ENCODE data around the gene BAD. TPM values are rescaled to one million over a fixed set of nuclear protein-coding genes. Genes with fewer than 3 reads are reported as not detected.

Gene BAD
- total RNA-seq, 1 experiment from 2014 or later = 23.3 TPM

DNA sequence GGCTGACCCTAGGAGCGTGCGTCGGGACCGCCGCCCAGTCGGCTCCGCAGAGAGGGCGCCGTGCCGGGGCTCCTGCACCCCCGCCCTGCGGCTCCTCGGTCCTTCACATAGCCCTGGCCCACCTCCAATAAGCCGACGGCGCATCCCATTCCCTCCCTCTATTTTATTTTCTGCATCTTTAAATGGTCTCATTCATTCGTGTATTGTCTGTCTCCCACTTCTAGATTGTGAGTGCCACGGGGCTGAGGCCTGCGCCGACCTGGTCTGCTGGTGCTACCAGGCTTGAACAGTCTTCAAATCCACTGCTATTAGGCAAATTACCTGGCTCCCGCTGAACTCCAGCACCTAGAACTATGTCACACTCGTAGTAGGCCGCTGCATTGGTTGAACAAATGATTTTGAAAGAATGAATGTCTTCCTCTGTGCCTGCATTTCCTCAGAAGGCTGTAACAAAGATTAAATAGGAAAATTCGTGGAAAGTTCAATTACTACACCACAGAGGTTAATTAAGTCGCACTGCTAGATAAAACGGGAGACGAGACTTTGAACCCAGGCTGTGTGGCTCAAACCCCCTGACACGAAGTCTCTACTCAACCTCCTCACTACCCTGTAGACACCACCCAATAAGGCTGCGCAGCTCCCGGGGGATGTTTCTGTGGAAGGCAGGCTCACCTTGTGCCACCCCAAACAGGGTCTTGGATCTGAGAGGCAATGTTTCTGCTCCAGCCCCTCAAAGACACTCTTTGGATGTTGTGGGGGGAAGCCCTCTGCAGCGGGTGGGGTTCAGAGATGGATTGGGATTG, 36.5 kb downstream of the BAD start:
- no peak overlapping the region for H2AFZ ChIP-seq (ENCODE audit: low read length)
- H2BK12ac ChIP-seq (ENCODE audit: insufficient read length, low read depth, low read length) = no peak overlapping the region
- H3K56ac ChIP-seq (ENCODE audit: insufficient read length, low read depth, low read length) = no peak overlapping the region
- no peaks in the 10 kb centered on the region for H3K27me3 Mint-ChIP-seq (ENCODE audit: low read depth)
- H3K14ac ChIP-seq (ENCODE audit: insufficient read depth, low read length) = no peak overlapping the region
- peaks cover 41 to 51% of the 10 kb centered on the region in 2 experiments for H3K4me1 Mint-ChIP-seq
- H3T11ph ChIP-seq (ENCODE audit: low read length) = no peak overlapping the region
- peak overlapping the region; percentile 79 to 93 for H3K4me3 Mint-ChIP-seq
- H3K27ac ChIP-seq (ENCODE audit: insufficient read length, low read depth, low read length) = no peak overlapping the region
- peaks cover 12 to 18% (median 13%) of the 10 kb centered on the region in 3 experiments; a peak in 6 of 7 replicates for H3K36me3 Mint-ChIP-seq (ENCODE audit: insufficient read depth in 1 of 3, low read depth in 3 of 3)
- peaks cover 3% of the 10 kb centered on the region for H3K79me1 ChIP-seq (ENCODE audit: insufficient read depth, low read depth, low read length, poor library complexity, severe bottlenecking)
- H2BK15ac ChIP-seq (ENCODE audit: low read depth, low read length) = no peak overlapping the region
- no peaks in the 10 kb centered on the region for H3K27me3 ChIP-seq (ENCODE audit: insufficient read depth, low read length)
- no peak overlapping the region for H4K91ac ChIP-seq (ENCODE audit: insufficient read length, low read depth, low read length)
- H2AK5ac ChIP-seq (ENCODE audit: insufficient read length, low read length) = no peak overlapping the region
- peaks cover 7% of the 10 kb centered on the region; the same call in 1 of the 2 replicates for H3K79me2 ChIP-seq (ENCODE audit: insufficient read depth, low read length)
- H2BK5ac ChIP-seq (ENCODE audit: insufficient read length, low read length) = no peak overlapping the region
- H3K9me3 ChIP-seq (ENCODE audit: control insufficient read depth, low read depth, low read length) = no peaks in the 10 kb centered on the region
- H3K4me1 ChIP-seq (ENCODE audit: insufficient read depth, low read length) = peaks cover 9% of the 10 kb centered on the region; the same call in 1 of the 2 replicates
- H4K20me1 ChIP-seq (ENCODE audit: control insufficient read depth, insufficient read depth, insufficient read length) = no peaks in the 10 kb centered on the region
- H4K8ac ChIP-seq (replicated peaks; ENCODE audit: insufficient read length, low read depth, low read length) = no peak overlapping the region
- H3K4me2 ChIP-seq (ENCODE audit: insufficient read depth, insufficient read length, low read length) = peak overlapping the region; percentile 99
- peaks cover 26% of the 10 kb centered on the region for H3K23me2 ChIP-seq (ENCODE audit: insufficient read length, low read depth, low read length, poor library complexity, severe bottlenecking)
- H4K5ac ChIP-seq (ENCODE audit: insufficient read length, low read depth, low read length) = no peak overlapping the region
- no peak overlapping the region for H3K9ac ChIP-seq (ENCODE audit: extremely low read depth, insufficient read length, low read length)
- no peaks in the 10 kb centered on the region; a peak in 1 of 5 replicates for H3K9me3 Mint-ChIP-seq
- no peak overlapping the region for H3K23ac ChIP-seq (ENCODE audit: insufficient read length, low read depth, low read length)
- DNase-seq = no peak
- TF ChIP-seq, protein P1, sequence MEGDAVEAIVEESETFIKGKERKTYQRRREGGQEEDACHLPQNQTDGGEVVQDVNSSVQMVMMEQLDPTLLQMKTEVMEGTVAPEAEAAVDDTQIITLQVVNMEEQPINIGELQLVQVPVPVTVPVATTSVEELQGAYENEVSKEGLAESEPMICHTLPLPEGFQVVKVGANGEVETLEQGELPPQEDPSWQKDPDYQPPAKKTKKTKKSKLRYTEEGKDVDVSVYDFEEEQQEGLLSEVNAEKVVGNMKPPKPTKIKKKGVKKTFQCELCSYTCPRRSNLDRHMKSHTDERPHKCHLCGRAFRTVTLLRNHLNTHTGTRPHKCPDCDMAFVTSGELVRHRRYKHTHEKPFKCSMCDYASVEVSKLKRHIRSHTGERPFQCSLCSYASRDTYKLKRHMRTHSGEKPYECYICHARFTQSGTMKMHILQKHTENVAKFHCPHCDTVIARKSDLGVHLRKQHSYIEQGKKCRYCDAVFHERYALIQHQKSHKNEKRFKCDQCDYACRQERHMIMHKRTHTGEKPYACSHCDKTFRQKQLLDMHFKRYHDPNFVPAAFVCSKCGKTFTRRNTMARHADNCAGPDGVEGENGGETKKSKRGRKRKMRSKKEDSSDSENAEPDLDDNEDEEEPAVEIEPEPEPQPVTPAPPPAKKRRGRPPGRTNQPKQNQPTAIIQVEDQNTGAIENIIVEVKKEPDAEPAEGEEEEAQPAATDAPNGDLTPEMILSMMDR (conservative IDR thresholded peaks at IDR 0.05) = no peak
- H3K18ac ChIP-seq (ENCODE audit: insufficient read length, low read depth, low read length) = no peak overlapping the region
- WGBS (ENCODE audit: extremely low coverage, insufficient read length, low lambda C conversion rate) = no CpG with 5 or more reads among the region's 31 CpGs
- H2BK20ac ChIP-seq (ENCODE audit: low read depth, low read length, poor library complexity, severe bottlenecking) = no peak overlapping the region
- H3K4ac ChIP-seq (ENCODE audit: low read depth, low read length) = no peak overlapping the region
- no peak overlapping the region for H2BK120ac ChIP-seq (ENCODE audit: low read depth, low read length, poor library complexity, severe bottlenecking)
- H3K27ac Mint-ChIP-seq = peak overlapping the region in 2 of 3 experiments; percentile 24 to 49; a peak in 4 of 7 replicates
